Measurements from ENCODE around the gene SH3BP1.

SH3BP1 gene

GRCh38 chr22:37679670-37680069 is 40.2 kb downstream of the SH3BP1 start:
- TF ChIP-seq CTCF (IDR thresholded peaks at IDR 0.05; ENCODE audit: low read depth, low read length): no peak
- H3K4me3 ChIP-seq (ENCODE audit: low read depth, low read length): no peak overlapping the region

DNA sequence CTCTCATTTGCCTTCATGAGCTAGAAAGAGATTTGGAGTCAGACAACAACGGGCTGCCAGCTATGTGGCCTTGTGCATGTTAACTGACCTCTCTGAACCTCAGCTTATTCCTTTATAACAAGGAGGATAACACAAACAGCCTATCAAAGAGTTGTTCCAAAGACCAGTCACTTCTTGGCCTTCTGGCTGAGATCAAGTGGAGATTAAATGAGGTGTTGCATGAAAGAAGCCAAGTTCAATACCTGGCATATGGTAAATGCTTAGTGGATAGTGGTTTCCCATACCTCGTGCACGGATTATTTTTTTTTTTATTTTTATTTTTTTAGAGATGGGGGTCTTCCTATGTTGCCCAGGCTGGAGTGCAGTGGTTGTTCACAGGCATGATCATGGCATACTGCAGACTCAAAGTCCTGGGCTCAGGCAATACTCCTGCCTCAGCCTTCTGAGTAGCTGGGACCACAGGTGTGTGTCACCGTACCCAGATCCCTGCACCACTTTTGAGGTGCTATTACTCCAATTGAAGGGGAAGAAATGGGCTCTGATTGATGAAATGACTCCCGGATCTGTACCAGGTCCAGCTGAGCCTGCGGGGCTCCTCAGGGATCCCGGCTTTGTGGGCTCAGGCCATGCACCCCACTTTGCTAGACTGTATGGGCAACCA is 40.9 kb downstream of the SH3BP1 start:
- no peak for TF ChIP-seq CTCF (IDR thresholded peaks at IDR 0.05; ENCODE audit: low read depth, low read length)
- no peak overlapping the region for H3K4me3 ChIP-seq (ENCODE audit: low read depth, low read length)

GRCh38 chr22:37681001-37681424 is 41.5 kb downstream of the SH3BP1 start:
- TF ChIP-seq CTCF (IDR thresholded peaks at IDR 0.05; ENCODE audit: low read depth, low read length): no peak
- no peak overlapping the region for H3K4me3 ChIP-seq (ENCODE audit: low read depth, low read length)

DNA sequence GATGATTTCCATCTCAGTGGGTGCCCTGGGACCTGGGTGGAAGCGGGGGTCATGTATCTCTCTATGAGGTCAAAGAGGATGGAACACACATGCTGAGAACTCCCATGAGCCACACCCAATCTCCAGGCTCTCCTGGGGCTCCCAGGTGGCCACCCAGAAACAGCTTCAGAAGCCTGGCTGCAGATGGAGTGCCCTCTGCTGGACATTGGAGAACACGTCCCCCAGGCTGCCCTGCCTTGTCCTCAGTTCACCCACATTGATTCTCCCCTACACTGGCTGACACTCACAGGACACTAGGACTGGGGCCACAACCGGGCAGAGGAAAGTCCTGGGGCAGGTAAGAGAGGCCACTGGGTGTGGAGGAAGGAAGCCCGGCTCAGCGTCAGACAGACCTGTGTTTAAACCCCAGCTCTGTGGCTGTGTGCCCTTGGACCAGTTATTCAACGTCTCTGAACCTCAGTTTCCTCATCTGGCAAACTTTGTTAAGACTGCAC is 42.1 kb downstream of the SH3BP1 start:
- no peak overlapping the region for H3K4me3 ChIP-seq (ENCODE audit: low read depth, low read length)
- TF ChIP-seq CTCF (IDR thresholded peaks at IDR 0.05; ENCODE audit: low read depth, low read length): peak; percentile 90

- no peak overlapping the region for H3K4me3 ChIP-seq (ENCODE audit: low read depth, low read length)
- no peak for TF ChIP-seq CTCF (IDR thresholded peaks at IDR 0.05; ENCODE audit: low read depth, low read length)
These were observed 45.5 kb downstream of the SH3BP1 start for GRCh38 chr22:37684803-37685615.

DNA sequence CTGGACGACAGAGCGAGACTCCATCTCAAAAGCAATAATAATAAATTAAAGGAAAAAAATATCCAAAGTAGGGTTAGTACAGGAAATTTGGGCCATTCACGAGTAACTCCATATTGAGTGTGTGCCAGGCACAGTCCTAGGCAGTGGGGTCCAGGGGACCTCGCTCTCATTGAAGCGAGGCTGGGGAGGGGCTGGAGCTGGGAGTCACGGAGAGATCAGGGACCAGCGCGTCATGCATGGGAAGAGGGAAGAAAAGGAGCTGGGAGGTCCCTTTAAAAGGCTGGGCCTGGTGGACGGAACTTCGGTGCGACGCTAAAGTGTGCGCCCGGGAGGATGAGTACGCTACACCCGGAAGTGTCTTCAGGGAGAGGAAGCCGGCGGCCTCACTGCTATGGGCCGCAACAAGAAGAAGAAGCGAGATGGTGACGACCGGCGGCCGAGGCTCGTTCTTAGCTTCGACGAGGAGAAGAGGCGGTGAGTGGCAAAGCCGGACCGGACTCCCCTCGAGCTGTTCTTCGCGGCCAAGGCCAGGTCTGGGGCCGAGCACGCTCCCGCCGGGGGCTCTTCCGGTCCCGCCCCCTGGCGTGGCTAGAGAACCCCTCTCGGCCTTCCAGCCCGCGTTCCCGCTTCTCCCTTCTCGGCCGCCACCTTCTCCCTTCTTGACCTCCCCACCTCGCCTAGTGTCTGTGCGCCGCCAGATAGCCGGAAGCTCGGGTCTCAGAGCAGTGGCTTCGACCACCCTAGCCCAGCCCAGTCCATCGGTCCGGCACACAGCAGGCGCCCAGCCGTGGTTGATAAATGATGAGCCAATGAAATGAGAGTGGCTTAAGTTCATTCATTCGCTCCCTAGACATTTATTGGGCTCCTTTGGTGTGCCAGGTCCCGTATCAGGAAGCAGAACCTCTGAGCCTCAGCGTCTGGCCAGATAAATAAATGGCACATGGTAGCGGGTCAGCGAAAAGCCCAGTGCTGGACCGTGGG is 46.8 kb downstream of the SH3BP1 start, which contains the start of gene NOL12:
TSS of gene NOL12 (plus strand) at position 342 of the 981 bp plus-strand sequence. CDS start at position 392, 50 bp downstream.
- peak within 1 kb of the TSS; percentile 78 for H3K4me3 ChIP-seq (ENCODE audit: low read depth, low read length)
- TF ChIP-seq CTCF (IDR thresholded peaks at IDR 0.05; ENCODE audit: low read depth, low read length): no peak

Measured in WI38 (cell line).